OCI-LY1 (cell line): ENCODE results near the gene DNAJB7.

Experiments used
- H2AFZ ChIP-seq: fragments of 200-600 bp; sonication (generic), shearing (Covaris generic); 2 replicates; pipeline ENCODE4 v1.6.0; 2014; ENCODE audit warnings: antibody characterized with exemption, mild to moderate bottlenecking, low read length
- H3F3A ChIP-seq: fragments of 200-600 bp; sonication (generic), shearing (Covaris generic); 2 replicates; pipeline ENCODE4 v1.6.0; 2014; ENCODE audit warnings: mild to moderate bottlenecking, antibody characterized with exemption, low read length, moderate library complexity; ENCODE audit not compliant: insufficient read depth
- H3K27ac ChIP-seq: fragments of 200-600 bp; sonication (generic); 2 replicates; pipeline ENCODE4 v1.5.1; 2014; ENCODE audit warnings: low read length, mixed run types, mild to moderate bottlenecking, low read depth; ENCODE audit not compliant: poor library complexity, severe bottlenecking
- H3K27me3 ChIP-seq: fragments of 200-600 bp; sonication (generic); 2 replicates; pipeline ENCODE4 v1.6.0; 2014; ENCODE audit warnings: antibody characterized with exemption, mild to moderate bottlenecking, low read length, moderate library complexity; ENCODE audit not compliant: insufficient read depth
- H3K36me3 ChIP-seq: fragments of 200-600 bp; sonication (generic); 2 replicates; pipeline ENCODE4 v1.6.1; 2014; ENCODE audit warnings: mild to moderate bottlenecking, antibody characterized with exemption, low read length, moderate library complexity, mixed read lengths; ENCODE audit not compliant: insufficient read depth
- H3K4me1 ChIP-seq: fragments of 200-600 bp; sonication (generic); 2 replicates; pipeline ENCODE4 v1.5.1; 2014; ENCODE audit warnings: mild to moderate bottlenecking, low read length, moderate library complexity; ENCODE audit not compliant: insufficient read depth, severe bottlenecking
- H3K4me2 ChIP-seq: fragments of 200-600 bp; sonication (generic), shearing (Covaris generic); 2 replicates; pipeline ENCODE4 v1.6.1; 2014; ENCODE audit warnings: low read length
- H3K4me3 ChIP-seq: fragments of 200-600 bp; sonication (generic); 2 replicates; pipeline ENCODE4 v1.5.1; 2014; ENCODE audit warnings: low read length, low read depth, mild to moderate bottlenecking, mixed read lengths; ENCODE audit not compliant: poor library complexity, severe bottlenecking
- H3K79me2 ChIP-seq: fragments of 200-600 bp; shearing (Covaris generic); 2 replicates; pipeline ENCODE4 v1.6.1; 2016; ENCODE audit warnings: mixed run types, low read length, mixed read lengths; ENCODE audit not compliant: insufficient read depth
- H3K9ac ChIP-seq: fragments of 200-600 bp; sonication (generic), shearing (Covaris generic); 2 replicates; pipeline ENCODE4 v1.6.1; 2014; ENCODE audit warnings: mild to moderate bottlenecking, low read length, mixed read lengths
- H3K9me2 ChIP-seq: fragments of 200-600 bp; sonication (generic), shearing (Covaris generic); 2 replicates; pipeline ENCODE4 v1.6.1; 2014; ENCODE audit warnings: low read depth, mild to moderate bottlenecking, low read length, mixed read lengths
- H3K9me3 ChIP-seq: fragments of 200-600 bp; shearing (Covaris generic); 2 replicates; pipeline ENCODE4 v1.6.1; 2014; ENCODE audit warnings: low read length, mixed read lengths
- H4K20me1 ChIP-seq: fragments of 200-600 bp; sonication (generic), shearing (Covaris generic); 2 replicates; pipeline ENCODE4 v1.6.0; 2016; ENCODE audit warnings: mild to moderate bottlenecking, low read length; ENCODE audit not compliant: insufficient read depth
- EZH2 ChIP-seq: fragments of 200-600 bp; sonication (generic), shearing (Covaris generic); IDR thresholded peaks from 2 replicates; pipeline ENCODE4 v1.8.0; 2017; ENCODE audit warnings: borderline replicate concordance, mixed run types, mild to moderate bottlenecking, antibody characterized with exemption, low read length, moderate library complexity, mixed read lengths
- TF ChIP-seq, protein P1 (sequence below): fragments of 200-600 bp; sonication (generic), shearing (Covaris generic); IDR thresholded peaks from 2 replicates; pipeline ENCODE4 v1.5.1; 2017; ENCODE audit warnings: mild to moderate bottlenecking, antibody characterized with exemption, low read length, moderate library complexity, mixed read lengths

DNAJB7 gene

DNA sequence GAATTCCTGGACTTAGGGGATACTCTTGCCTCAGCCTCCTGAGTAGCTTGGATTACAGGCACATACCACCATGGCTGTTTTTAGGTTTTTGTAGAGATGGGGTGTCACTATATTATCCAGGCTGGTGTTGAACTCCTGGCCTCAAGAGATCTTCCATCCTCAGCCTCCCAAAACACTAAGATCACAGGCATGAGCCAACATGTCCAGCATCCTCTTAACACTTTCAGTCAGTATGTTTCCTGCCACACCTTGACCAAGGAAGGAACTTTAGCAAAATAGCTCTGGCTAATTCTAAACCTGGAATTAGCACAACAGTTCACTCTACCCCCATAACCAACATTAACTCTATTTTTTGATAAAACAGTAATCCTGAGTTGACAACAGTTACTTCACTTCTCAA is 27.2 kb upstream of the DNAJB7 start:
- Histone ChIP-seq H3K36me3 (peaks cover 43% of the 10 kb centered on the region), H3K9me3 (no peaks in the 10 kb centered on the region), H3K4me2 (no peak overlapping the region), H3K9me2 (no peaks in the 10 kb centered on the region), H3K4me1 (no peaks in the 10 kb centered on the region), H3K27me3 (no peaks in the 10 kb centered on the region), H3K27ac (no peak overlapping the region), H2AFZ (no peak overlapping the region), H3K79me2 (no peaks in the 10 kb centered on the region), H3F3A (no peaks in the 10 kb centered on the region), H3K9ac (no peak overlapping the region), H4K20me1 (no peaks in the 10 kb centered on the region), H3K4me3 (no peak overlapping the region)
- TF ChIP-seq, protein P1, sequence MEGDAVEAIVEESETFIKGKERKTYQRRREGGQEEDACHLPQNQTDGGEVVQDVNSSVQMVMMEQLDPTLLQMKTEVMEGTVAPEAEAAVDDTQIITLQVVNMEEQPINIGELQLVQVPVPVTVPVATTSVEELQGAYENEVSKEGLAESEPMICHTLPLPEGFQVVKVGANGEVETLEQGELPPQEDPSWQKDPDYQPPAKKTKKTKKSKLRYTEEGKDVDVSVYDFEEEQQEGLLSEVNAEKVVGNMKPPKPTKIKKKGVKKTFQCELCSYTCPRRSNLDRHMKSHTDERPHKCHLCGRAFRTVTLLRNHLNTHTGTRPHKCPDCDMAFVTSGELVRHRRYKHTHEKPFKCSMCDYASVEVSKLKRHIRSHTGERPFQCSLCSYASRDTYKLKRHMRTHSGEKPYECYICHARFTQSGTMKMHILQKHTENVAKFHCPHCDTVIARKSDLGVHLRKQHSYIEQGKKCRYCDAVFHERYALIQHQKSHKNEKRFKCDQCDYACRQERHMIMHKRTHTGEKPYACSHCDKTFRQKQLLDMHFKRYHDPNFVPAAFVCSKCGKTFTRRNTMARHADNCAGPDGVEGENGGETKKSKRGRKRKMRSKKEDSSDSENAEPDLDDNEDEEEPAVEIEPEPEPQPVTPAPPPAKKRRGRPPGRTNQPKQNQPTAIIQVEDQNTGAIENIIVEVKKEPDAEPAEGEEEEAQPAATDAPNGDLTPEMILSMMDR, result no peak

DNA sequence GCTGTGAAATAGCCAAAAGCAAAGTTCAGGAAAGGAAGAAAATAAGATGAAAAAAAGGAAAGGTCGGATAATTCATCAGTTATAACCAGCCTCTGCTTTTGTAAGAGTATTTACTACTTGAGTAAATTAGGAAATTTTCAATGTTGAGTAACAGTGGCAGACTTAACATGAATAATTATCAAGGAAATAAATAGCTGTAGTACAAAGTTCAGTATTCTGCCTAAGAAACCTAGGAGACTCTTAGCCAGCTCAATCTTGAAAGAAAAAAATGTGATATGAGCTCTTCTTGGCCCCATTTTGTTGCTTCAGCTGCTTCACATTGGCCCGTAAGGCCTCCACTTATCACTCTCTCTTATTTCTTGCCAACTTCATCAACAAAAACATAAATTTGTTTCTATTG is 17.0 kb upstream of the DNAJB7 start:
- H3K9me3 ChIP-seq, result no peaks in the 10 kb centered on the region
- no peaks in the 10 kb centered on the region for H4K20me1 ChIP-seq
- no peak overlapping the region for H3K4me2 ChIP-seq
- TF ChIP-seq EZH2, result no peak
- TF ChIP-seq, protein P1, result no peak
- H3K27ac ChIP-seq, result no peak overlapping the region
- peaks cover 25% of the 10 kb centered on the region; the same call in 1 of the 2 replicates for H3K36me3 ChIP-seq
- no peak overlapping the region for H3K9ac ChIP-seq
- H3K27me3 ChIP-seq, result no peaks in the 10 kb centered on the region
- no peaks in the 10 kb centered on the region for H3F3A ChIP-seq
- H3K79me2 ChIP-seq, result no peaks in the 10 kb centered on the region
- H3K9me2 ChIP-seq, result no peaks in the 10 kb centered on the region
- no peak overlapping the region for H3K4me3 ChIP-seq
- no peak overlapping the region for H2AFZ ChIP-seq
- H3K4me1 ChIP-seq, result no peaks in the 10 kb centered on the region

DNA sequence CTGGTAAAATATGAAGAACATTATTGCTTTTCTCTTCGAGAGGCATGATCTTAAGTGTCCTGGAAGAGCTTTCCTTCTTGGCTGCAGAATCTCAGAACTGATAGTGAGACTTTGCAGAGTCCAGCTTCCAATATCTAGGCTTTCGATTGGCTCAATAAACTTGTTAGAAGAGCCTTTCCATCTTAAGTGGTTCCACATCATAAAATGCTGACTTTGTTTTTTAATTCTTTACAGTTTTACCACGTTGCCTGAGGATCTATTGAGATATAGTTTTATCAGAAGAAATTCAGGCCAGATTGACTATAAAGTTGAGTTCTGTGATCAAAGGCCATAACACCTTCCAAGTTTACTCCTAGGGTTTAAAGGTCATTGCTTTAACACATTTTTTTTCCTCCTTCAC is 15.6 kb upstream of the DNAJB7 start:
- Histone ChIP-seq H3K4me3 (no peak overlapping the region), H3K9ac (no peak overlapping the region), H4K20me1 (no peaks in the 10 kb centered on the region), H3K79me2 (no peaks in the 10 kb centered on the region), H3K4me2 (no peak overlapping the region), H3K36me3 (peaks cover 14% of the 10 kb centered on the region; the same call in 1 of the 2 replicates), H3F3A (no peaks in the 10 kb centered on the region), H3K9me3 (no peaks in the 10 kb centered on the region), H3K9me2 (no peaks in the 10 kb centered on the region), H2AFZ (no peak overlapping the region), H3K4me1 (no peaks in the 10 kb centered on the region), H3K27me3 (no peaks in the 10 kb centered on the region), H3K27ac (no peak overlapping the region)
- no peak for TF ChIP-seq EZH2
- TF ChIP-seq, protein P1, result no peak
